ENCODE results near the gene NAPEPLD.
A peak's percentile ranks its signal among the peaks of the same experiment; 100 is the strongest.
"Not testable (repeated sequence)": the region's sequence is repeated elsewhere in the genome, so short reads cannot be mapped to it uniquely, and the experiment has no call there.

Gene NAPEPLD

DNA sequence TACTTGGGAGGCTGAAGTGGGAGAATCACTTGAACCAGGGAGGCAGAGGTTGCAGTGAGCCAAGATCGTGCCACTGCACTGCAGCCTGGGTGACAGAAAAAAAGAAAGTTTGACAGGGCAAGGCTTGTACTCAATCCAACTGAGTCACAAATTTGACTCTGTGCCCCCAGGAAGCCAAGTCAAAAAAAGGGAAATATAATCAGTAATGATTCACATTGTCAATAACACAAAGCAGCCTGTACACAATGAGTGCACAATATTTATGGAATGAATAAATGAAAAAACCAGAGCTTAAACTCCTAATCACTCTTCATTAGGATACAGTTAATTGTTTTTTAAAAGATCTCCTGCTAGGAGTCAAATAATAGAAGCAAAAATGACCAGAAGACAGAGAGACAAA is 6.4 kb downstream of the NAPEPLD start:
- no peak for DNase-seq

DNA sequence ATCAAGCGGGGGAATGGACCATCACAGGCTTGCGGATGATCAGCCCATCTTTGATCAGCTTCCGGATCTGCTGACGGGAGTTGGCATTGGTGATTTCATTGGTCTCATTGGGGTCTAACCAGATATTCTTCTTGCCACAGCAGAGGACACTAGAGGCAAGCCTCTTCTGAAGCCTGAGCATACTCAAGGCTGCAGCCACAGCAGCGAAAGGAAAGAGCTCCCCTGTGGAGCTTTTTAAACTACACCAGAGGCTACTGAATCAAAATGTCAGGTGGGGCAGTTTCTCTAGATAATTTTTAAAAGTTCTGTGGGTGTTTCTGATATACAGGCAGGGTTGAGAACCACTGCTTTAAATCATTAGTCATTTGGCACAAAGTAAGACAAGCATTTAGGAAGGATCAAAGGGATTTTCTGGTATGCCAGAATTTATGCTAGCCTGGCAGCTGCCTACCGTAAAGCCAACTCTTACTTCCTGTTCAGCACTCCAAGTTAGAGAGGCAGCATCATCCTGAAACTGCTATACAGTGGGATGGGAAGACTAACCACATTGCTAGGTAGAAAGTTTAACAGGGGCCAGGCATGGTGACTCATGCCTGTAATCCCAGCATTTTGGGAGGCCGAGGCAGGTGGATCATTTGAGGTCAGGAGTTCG is 7.0 kb downstream of the NAPEPLD start:
- peak; percentile 17 for DNase-seq

DNA sequence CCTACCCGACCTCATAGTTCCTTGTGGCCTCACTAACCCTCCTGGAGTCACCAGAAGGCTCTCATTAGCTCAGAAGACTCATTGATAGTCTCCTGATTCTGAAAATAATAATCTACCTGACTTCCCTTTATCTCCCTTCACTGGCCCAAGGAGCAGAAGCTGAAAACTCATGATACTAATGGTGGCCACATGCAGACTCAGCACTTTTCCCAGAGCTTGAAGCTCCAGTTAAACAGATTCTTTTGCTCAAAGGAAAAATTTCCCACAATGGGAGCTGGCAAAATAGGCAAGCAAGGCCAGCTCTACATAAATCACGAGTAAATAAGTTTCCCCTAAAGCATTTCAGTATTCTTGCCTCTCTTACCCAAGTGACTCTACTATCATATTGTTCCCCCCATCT is 8.2 kb downstream of the NAPEPLD start:
- DNase-seq: no peak

DNA sequence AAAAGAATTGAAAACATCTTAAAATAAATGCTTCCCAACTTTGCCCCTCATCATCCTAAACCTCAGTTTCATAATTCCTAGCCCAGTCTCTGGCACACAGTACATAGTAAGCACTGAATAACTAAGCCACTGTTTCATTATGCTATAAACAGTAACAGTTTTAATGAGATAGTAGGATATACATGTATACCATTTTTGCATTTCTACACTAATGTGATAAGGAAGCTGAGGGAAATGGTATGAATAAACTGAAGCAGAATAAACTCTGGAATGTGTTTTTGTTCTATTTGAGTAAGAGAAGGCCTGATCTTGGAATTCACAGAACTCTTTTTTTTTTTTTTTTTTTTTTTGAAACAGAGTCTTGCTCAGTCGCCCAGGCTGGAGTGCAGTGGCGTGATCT is 8.8 kb downstream of the NAPEPLD start:
- no peak for DNase-seq

DNA sequence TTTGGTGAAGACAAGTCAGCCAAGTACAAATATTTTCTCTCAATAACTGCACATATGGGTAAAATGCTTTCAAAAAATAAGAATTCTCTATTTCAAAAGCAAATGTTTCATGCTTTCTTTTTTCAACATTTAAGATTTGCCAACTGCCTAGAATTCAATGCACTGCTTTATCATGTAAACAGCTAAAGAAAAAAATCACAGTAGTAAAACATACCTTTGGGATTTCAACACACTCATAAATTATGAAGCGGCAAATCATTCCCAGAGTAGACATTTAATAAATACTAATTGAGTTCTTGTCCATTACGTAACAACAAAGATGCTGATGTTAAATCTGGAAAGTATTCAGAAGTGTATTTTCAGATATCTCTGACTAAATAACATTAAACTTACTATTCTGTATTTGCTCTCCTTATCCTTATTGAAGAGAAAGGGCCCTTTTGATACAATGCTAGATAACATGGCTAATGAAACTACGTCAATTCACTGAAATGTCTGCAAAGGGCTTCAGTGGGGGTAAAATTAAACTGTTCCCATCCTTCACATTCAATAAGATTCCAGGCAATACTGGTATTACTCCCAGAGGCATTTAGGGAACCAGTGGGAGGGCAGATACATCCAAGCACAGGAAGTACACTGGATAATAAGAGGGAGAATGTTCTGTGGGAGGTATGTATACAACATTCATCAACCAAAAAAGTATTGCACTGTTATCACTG is 13.9 kb downstream of the NAPEPLD start:
- DNase-seq: peak; percentile 17

DNA sequence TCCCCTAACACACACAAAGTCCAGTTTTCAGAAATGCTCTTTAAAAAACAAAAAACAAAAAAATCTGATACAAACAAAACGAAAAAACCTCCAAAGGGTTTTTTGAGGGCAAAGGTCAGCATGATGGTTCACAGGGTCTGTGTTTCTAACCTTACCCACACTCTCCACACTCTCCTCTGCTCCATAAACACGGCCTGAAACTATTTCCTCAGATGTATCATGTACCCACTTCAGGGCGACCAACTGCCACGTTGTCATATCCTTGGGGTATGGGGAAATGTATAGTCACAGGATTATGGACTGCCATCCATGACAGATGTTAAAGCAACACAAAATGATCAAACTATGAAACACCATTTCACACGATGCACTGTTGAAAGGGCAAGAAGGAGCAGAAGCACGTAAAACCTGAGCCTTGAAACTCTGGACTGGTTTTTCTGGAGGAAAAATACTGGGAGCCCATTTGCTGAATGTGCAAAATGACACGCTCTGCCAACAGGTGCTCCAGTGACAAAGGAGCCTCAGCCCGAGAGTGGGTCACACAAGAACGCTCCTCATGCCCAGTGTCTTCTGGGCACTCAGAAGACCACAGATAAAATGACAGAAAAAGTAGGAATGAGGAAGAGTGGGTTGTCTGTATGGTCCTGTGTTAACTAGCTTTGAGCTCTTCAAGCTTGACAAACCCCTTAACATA is 15.8 kb downstream of the NAPEPLD start:
- no peak for DNase-seq

DNA sequence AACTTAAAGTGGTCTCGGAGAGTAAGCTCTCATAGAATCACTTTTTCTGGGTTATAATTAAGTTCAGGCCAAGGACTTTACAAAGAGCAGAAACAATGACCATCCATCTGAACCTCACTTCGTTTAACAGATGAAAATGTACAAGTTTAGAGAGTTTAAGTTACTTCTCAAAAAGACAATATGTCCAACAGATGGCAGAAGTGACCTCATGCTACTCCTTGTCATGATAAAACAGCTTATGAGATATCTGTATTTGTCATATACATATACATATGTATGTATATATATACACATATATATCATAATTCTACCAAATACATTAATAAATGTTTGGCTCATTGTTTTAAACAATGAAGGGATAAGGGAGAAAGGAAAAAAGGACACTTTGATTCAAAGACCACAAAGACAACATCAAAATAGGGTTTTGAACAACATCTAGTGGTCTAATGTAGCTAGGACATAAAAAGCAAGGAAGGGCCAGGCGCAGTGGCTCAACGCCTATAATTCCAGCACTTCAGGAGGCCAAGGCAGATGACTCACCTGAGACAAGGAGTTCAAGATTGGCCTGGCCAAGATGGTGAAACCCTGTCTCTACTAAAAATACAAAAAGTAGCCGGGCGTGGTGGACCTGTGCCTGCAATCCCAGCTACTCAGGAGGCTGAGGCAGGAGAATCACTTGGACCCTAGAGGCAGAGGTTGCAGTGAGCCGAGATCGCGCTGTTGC is 17.8 kb downstream of the NAPEPLD start:
- no peak for DNase-seq

DNA sequence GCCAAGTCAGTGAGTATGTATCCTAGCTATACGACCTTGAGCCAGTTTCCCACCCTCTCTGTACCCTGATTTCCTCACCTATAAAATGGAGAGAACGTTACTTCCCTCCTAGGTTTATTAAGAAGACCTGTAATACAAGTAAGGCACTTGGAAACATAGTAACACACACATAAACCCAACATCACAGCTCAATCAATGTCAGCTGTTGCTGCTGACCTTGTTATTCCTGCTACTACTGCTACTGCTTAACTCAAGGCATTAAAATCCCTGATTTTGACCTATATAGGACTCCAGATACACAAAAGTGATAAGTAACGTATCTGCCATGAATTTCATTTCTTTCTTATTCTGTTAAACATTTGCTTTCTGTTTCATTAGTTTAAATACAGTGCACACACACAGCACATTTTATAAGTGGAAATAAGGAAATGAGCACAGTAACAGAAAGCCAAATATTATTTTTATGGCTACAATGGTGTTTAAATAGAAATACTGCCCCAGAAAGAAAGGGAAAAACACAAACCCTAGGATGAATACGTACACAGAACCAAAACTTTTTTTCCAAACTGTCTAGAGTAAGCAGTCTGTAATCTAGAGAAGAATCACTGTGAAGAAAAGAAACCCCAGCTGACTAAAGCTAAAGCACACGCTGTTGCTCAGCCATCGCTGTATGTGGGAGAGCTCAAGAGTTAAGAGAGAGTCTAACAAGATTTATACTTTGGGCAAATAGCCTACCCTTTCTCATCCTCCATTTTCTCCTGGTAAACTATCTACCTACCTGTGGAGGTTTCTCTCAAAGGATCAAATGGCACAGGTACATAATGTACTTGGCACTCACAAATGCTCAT is 19.0 kb downstream of the NAPEPLD start:
- DNase-seq: no peak

DNA sequence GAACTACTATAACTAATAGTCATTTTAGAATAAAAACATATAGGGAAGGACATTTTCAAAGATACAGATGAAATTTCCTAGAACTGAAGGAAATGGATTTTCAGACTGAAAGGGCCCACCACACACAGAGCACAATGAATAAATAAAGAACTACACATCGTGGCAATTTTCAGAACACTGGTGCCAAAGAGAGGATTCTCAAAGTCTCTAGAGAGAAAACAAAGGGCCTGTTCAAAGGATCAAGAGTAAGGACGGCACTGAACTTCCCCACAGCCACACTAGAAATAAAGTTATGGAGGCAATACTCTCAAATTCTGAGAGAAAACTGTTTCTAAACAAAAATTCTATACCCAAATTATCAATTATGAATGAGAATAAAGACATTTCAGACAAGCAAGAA is 21.9 kb downstream of the NAPEPLD start:
- DNase-seq: no peak

DNA sequence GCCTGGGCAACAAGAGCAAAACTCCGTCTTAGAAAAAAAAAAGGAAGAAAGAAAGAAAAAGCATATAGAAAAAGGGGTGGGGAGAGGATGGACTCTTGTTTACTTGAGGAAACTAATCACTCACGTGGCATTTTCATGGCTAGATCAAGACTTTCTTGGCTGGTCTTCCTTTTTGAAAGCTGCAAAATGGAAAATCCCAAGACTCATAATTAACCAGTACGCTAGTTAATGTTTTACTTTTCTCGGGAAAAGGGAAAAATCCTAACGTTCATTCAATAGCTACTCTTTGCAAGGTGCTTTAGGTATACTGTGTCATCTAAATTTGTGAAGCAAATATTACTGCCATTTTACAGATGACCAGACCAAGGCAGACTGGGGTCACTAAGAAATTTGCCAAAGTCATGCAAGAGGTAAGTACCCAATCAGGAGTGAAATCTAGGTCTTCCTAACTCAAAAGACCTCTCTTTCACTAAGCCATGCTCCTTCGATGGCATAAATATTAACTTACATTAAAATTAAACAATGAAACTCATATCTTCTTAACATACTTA is 24.4 kb downstream of the NAPEPLD start:
- no peak for DNase-seq

DNA sequence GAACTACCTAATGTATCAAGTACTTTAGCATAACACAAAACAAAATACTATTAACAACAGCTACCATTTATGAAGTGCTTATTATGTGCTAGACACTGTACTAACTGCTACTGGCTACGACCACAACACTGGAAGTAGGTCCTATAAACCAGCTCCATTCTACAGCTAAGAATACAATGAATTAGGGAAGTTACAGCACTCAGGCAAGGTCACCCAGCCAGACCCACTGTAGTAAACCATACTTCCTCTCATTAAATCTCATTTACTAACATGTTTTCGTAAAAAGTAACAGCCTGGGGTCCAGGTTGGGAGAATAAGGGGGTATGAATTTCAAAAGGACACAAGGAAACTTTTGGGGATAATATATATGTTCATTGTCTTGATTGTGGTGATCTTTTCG is 25.4 kb downstream of the NAPEPLD start:
- no peak for DNase-seq

DNA sequence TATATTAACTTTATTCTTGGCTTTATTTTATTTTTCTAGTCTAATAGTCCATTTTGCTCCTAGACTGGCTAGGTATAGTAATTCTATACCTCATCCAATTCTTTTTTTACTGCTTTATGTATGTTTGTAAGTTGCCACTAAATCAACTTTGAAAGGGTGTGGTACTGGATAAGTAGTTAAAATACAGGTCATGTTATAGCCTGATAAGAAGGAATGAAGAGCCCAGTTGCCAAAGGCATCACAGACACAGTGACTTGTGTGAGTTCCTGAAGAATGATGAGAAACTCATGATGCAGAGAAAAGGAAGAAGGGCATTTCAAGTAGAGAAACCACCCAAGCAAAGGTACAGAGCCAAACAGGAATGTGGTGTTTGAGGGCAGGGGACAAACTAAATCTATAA is 27.3 kb downstream of the NAPEPLD start:
- no peak for DNase-seq

DNA sequence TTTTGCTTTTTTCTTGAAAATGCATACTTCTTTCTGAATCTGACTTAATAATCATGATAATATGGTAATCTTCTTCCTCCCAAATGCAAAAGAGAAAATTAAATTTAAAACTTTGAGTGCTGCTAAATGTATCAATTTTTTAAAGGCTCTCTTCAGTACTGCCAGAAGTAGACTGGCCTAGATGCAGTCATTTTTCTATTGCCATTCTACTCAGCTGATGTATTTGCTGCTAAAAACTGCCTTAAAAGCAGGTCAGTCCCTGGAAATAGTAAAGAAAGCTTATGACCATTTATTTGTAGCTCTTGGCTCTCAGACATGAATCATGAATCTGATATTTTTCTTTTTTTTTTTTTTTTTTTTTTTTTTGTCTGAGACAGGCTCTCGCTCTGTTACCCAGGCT is 28.5 kb downstream of the NAPEPLD start:
- DNase-seq: no peak

DNA sequence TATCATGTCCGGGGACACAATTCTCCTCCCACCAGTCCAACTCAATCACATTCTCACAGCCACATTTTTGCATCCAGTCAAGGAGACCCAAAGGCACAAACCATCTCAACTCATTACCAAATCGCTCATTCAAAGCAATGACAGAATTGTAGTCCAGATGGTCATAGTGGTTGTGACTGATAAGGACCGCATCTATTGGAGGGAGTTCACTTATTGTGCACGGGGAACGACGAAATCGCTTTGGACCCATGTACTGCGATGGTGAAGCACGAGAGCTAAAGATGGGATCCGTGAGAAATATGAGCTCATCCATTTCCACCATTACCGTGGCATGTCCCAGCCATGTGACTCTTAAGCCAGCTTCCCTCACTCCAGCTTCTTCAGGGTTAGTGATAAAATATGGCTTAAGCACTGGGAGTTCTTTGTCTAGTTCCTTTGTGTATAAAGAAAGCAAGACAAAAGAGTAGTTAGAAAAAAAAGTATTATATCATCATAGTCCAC is 29.1 kb downstream of the NAPEPLD start:
- no peak for DNase-seq

DNA sequence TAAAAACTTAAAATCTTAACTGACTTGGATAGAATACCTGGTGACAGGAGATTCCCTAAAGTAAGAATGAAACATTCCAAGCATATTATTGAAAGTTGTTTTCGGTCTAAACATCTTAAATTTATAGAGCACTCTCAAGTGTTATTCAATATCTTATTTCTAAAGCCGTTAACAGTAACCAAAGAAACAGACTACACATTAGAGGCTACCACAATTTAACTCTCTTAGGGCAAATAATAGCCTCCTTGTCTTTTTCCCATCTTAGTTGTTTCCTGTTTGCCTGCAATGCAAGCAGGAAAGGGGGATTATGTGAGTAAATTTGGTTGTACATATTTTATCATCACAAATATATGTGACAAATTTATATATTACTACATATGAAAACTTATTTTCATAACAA is 31.4 kb downstream of the NAPEPLD start:
- no peak for DNase-seq

DNA sequence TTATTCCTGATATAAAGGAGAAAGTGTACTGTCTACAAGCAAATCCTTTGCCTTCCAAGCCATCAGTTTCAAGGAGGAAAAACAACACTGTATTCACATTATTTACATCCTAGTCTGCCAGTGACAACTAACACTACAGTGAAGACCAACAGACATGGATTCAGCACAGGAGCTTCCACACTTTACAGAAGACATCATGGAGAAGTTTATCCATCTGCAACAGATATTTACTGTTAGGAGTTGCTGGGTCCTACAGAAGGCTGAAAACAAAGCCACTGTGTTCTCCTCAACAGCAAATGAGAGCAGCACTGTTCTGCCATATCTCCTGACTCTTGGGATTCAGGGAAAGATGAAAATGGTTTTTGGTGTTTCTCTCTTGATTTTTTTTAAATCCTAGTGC is 31.9 kb downstream of the NAPEPLD start:
- no peak for DNase-seq

DNA sequence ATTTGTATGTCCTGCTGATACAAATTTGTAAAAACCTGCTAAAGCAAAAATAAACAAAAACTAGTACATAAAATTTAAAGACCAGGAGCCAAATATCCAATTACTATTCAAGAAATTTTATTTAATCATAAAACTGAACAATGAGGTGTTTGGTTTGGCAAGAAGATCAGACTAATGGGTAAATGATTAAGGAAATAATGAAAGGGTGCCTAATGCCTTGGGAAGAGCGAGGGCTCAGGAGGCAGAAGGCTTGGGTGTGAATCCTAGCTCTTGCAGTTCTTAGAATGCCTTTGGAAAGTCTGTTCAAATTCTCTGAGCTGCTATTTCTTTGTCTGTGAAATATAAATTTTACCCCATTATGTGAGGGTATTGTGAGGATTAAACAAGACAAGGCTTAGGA is 32.4 kb downstream of the NAPEPLD start:
- DNase-seq: no peak

DNA sequence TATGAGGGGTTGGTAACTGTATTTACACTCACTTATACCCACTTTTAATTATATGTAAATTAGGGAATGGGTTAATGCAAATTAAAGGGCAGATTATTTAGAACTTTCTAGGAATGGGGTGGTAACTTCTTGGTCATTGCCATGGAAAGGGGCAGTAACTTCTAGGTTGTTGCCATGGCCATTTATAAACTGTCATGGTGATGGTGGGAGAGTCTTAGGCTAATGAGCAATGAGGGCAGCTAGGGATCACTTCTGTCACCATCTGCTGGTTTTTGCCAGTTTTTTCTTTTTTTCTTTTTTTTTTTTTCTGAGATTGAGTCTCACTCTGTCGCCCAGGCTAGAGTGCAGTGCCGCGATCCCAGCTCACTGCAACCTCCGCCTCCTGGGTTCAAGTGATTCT is 33.1 kb downstream of the NAPEPLD start:
- no peak for DNase-seq

DNA sequence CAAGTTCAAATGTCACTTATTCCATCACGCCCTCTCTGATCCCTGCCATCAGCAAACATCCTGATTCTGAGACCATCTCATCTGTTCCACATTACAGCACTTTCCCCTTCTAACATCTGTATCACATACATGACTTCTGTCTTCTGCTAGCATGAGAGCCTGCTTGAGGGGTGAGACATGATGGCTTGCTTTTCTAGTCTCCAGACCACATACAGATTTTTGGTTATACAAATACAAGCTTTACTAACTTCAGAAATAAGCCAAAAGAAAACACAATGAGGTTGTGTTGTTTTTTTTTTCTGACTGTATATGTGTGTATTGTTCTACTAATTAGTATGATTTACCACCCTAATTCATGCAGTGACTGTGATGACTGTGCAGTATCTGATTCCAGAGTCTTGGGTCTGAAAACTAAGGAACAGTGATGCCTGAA is 34.3 kb downstream of the NAPEPLD start:
- DNase-seq: peak; percentile 1

DNA sequence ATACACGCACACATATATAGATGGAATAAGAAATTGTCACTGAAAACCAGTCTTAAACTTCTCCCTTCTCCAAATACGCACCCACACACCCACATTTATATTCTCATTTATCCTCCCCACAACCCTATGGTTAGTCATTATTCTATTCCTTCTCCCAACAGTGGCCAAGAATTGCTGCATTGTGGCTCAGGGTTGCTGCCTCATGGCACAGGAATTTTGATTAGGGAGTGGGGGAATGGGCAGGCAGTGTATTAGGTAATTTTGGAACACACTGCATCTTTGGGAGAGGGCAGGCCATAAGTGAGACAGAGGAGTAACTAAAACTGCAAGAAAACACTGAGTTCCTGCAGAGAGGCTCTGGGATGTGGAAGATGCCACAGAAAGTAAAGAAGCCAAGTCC is 35.7 kb downstream of the NAPEPLD start:
- DNase-seq: peak; percentile 95

DNA sequence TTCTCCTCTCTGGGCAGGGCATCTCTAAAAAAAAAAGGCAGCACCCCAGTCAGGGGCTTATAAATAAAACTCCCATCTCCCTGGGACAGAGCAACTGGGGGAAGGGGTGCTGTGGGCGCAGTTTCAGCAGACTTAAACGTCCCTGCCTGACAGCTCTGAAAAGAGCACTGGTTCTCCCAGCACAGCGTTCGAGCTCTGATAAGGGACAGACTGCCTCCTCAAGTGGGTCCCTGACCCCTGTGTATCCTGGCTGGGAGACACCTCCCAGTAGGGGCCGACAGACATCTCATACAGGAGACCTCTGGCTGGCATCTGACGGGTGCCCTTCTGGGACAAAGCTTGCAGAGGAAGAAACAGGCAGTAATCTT is 42.2 kb downstream of the NAPEPLD start:
- not testable (repeated sequence) for DNase-seq
